Stimulated activated CD4-positive, alpha-beta T cell treated with anti-CD3 and anti-CD28 coated beads, Interleukin-4, amount 100 ng/mL, for 4 hours (primary cell): Measurements from ENCODE around the gene MAP2K5.

Experiments used
- DNase-seq, 2 experiments: peaks; one replicate each; pipeline ENCODE4 v3.0.0-alpha.2; 2020

The MAP2K5 gene

GRCh38 chr15:67521783-67522568, 20.5 kb upstream of the MAP2K5 start:
- DNase-seq: no peak

- DNase-seq: no peak
Observed at GRCh38 chr15:67523330-67523729, 19.2 kb upstream of the MAP2K5 start.

GRCh38 chr15:67524235-67524634, 18.3 kb upstream of the MAP2K5 start:
- no peak for DNase-seq

DNA sequence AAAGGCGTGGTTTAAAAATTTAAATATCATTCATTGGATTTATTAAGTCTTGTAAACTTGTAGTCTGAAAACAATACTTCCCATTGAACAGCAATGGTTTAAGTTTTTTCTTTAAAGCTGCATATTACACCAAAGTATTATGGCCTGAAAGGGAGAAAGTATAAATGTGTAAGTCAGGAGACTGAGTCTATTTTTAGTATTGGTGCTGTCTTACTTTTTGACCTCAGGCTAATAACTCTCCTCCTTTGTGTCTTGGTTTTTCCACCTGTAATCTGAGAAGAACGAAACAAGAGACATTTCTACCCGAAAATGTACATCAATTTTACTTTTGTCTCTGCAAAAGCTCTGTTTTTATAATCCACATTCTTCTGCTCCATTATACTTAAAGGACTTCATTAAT, 14.0 kb upstream of the MAP2K5 start:
- DNase-seq: no peak

DNA sequence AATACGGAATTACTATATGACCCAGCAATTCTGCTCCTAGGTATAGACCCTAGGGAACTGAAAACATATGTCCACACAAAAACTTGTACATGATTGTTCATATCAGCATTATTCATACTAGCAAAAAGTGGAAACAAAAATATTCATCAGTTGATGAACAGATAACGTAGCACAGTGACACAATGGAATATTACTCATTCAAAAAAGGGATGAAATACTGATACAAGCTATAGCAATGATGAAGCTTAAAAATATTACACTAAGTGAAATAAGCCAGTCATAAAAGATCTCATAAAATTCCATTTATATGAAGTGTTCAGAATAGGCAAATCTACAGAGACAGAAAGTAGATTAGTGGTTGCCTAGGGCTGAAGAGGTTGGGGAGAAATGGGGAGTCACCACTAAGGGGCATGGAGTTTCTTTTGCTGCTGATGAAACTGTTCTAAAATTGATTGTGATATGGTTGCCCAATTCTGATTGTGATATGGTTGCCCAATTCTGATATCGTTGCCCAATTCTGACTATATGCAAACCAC, 11.1 kb upstream of the MAP2K5 start:
- no peak for DNase-seq

- DNase-seq: no peak
Observed at GRCh38 chr15:67533873-67534272, 8.6 kb upstream of the MAP2K5 start.

DNA sequence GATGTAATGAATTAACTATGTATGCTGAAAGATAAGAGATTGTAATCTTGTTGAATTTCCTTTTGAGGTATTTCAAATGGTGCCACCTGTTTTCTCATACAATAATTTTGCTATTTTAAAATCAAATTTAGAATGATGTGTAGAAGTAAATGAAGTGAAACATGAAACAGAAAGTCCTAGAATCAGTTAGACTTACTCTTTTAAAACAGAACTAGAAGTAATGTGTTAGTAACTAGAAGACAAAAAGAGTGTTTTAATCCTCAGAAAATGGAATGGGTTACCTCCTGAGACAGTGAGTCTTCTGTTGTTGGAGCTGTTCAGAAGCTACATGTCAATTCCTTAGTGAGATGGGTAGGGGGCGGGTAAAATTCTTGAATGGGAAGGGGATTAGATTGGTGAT, 8.1 kb upstream of the MAP2K5 start:
- DNase-seq: no peak

GRCh38 chr15:67537771-67538170, 4.7 kb upstream of the MAP2K5 start:
- no peak for DNase-seq

GRCh38 chr15:67543348-67543718, 830 bp downstream of the MAP2K5 start:
- no peak for DNase-seq

DNA sequence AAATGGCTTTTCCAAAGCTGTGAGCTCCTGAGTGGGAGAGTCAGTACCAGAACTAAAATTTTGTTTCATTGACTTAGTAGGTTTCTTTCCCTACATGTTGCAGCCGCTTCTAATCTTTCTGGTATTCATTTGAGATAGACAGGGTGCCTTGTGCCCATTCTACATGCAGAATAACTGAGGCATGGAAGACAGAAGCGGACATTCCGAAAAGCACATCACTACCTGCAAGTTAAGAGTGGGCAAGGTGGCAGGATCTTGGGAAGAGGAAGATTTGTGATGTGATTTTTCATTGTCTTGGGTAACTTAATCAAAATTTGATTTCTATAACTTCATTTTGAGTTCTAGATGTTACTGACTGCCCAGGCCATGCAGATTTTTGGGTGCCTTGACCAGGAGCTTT, 2.0 kb downstream of the MAP2K5 start:
- DNase-seq: no peak

- no peak for DNase-seq
Observed at GRCh38 chr15:67545864-67546263, 3.4 kb downstream of the MAP2K5 start.

DNA sequence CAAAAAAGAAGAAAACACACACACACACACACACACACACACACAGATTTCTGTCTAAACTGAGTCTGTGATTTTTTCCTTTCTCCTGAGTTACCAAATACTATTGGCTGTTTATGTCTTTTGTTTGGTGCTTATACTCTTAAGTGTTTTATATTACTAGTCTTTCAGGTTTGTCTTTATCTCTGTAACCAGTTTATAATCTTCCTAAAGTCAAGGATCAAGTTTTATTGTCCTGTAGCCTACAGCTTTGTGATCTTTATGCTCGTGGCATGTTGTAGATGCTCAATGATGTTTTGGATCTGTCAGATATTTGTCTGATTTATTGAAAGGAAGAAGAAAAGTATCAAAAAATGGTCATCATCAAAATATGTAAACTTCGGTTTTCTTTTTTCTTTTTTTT, 4.6 kb downstream of the MAP2K5 start:
- no peak for DNase-seq

GRCh38 chr15:67547836-67548235, 5.3 kb downstream of the MAP2K5 start:
- DNase-seq: no peak

DNA sequence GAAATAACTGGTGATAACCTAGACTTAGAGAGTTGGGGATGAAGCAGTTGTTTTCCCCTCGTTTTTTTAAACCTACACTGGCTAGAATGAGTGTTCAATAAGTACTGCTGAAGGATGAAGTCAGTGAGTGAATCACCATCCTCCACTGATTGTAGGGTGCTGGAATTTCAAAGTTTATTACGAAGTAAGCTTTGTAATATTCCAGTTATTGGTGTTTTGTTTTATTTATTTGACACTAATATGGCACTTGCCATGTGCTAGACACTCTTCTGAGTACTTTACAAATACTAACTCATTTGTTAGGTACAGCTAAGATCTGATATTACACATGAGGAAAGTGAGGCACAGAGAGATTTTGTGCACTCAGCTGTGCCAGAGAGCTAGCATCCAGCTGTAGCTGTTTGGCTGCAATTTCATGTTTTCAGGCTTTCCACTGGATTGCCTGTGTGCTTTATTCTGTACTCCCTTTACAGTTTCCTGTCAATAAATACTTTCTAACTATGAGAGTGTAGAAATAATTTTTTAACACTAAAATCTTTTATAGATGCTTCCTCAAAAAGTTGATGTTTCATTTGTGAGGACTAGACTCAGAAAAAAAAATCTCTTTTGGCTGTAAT, 5.8 kb downstream of the MAP2K5 start:
- no peak for DNase-seq

DNA sequence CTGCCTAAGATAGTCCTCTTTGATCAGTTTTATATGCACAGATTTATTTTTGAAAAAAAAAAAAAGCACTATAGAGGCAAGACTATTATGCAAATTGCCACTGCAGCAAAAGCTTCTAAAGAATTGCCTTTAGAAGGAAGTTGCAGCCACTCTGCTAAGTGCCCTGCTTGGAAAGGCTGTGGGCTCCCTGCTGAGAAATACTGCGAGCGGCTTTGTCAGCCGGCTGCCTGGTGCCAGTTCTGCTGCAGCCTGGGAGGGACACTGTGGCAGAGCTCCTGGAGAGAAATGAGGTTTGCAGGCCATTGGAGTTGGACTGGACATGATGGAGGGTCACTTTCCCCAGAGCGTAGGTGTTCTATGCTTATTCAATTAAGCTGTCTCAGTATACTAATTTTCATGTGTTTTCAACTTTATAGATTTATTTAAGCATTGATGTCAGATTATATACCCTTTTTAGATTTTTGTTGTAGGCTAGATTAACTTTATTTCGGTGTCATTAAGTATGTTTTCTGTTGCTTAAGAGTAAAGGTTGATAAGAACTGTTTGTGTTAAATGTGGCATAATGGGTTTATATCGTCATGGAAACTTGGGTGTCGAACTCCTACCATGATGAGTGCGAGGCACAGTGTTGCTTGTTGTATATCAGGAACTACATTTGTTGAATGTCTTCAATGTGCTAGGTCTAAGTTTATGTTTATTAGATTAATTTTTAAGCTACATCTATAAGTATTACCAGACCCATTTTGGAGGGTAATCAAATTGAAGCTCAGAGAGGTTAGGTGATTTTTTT, 6.6 kb downstream of the MAP2K5 start:
- no peak for DNase-seq

DNA sequence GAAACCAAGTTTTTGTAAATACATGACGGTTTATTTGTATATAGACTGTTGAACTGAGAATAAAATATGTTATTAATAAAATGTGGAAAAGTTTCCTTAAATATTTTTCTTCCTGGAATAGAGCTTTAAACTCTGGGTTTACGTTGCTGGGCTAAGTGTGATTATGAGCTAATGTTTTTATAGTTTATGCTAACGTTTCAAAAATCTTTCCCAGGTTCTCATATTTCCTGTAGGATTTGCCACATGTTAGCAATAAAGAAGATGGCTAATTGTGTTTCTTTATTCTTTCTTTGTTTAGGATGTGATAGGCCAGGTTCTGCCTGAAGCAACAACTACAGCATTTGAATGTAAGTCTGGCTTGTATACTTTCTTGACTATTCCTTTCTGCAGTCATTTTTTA, 7.2 kb downstream of the MAP2K5 start:
- DNase-seq: no peak

DNA sequence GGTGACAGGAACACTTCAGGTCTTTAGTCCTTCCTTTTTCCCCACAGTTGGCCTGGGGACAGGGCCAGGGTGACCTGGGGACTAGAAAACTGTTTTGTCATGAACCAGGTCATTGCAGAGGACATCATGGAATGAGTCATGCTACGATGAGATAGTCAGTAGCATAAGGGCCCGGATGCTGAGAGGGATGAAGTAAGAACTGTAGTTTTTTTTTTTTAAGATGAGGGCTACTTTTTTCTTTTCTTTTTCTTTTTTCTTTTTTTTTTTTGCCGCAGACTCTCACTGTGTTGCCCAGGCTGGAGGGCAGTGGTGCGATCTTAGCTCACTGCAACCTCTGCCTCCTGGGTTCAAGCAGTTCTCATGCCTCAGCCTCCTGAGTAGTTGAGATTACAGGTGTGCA, 8.0 kb downstream of the MAP2K5 start:
- DNase-seq: no peak

DNA sequence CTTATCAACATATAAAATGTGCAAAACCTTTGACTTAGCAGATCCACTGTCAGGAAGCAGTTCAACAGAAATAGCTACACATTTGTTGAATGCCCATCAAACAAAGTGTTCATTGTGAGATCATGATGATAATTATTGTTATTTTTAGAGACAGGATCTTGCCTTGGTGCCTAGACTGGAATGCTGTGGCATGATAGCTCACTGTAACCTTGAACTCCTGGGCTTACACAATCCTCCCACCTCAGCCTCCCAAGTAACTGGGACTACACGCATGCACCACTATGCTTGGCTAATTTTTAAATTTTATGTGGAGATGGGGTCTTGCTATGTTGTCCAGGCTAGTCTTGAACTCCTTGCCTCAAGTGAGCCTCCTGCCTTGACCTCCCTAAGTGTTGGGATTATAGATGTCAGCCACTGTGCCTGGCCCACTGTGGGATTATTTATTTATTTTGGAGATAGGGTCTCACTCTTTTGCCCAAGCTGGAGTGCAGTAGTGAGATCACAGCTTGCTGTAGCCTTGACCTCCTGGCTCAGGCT, 8.8 kb downstream of the MAP2K5 start:
- no peak for DNase-seq

DNA sequence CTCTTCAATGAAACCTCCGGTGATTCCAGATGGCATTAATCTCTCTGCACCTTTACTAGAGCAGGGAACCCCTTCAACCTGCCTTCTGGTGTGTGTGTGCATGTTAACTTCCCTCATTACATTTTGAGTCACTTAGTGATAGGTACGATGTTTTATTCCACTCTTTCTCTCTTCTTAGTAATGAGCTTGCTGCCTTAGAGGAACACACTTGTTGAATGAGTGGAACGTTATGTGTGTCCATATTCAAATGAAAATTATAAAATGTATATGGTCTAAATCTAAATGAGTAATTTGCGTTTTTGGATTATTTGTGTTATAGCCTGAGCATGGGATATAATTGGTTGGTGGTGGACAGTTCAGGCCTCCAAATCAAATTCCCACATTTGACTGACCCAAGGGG, 12.1 kb downstream of the MAP2K5 start:
- DNase-seq: no peak

DNA sequence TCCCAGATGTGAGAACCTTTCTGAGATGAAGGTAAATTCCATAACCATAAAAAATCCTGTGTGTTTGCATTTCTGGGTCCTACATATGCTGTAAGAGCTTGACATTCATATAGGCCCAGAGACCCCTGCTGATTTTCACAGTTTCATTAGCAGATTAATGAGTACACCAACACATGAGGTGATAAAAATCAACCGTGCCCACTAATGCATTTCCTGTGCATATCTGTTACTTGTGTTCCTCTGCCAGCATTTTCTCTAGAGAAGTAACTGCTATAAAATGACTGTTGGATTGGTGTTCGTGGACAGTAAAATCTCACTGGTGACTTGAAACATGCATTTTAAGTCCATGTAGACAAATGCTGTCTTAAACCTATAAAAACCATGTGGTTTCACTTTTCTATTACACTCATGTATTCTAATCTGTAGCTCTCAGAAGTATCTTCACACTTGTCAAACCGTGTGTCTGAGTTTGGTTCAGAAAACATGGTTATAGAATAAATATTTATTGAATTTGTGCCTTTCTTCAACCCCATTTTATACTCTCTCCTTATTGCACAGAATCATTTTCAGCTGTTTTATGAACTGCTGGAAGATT, 14.6 kb downstream of the MAP2K5 start:
- no peak for DNase-seq

DNA sequence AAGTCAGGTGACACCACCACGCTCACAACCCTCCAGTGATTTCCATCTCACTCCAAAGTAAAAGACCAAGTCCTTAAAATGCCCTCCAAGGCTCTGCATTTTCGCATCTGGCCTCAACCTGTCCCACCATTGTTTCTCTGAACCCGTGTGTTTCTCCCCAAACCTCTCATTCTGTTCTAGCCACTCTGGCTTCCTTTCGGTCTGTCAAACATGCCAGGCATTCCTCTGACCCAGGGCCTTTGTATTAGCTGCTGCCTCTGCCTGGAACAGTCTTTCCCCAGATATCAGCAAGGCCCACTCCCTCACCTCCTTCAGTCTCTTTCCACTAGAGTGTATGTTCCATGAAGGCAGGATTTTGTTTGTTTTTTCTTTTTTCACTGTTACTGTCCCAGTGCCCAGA, 16.0 kb downstream of the MAP2K5 start:
- no peak for DNase-seq

DNA sequence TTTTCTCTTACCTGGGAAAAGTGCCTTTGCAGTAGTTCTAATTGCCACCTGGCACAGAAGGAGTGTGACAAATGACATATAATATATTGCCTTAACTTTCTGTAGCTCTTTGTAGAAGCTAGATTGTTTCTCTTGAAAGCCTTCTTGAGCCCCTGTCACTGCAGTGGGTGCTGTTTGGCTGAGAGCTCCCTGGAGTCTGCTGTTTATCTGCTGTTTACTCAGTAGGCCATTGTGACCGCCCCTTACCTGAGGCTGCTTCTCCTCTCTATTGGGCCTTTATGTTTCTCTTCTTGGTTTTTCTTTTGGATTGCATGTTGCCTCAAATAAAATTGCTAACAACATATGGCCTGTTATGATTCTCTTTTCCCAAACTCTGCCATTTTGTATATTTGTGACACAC, 16.7 kb downstream of the MAP2K5 start:
- DNase-seq: no peak

DNA sequence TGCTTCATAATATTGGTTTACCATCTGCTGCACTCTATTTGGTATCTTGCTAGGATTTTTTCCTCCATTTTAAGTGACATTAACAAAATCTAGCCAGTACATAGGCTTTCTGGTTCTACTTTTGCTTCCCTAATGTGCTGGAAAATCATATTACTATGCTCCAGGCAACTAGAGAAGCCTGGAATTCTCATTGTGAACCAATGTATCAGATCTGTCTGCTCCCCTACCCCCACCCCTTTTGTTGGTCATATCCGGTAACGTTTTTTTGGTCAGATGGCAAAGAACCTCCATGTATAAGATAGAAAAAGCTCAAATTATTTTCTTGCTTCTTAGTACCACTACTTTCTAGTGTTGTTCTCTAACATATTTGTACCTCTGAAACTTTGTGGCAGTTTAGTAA, 17.1 kb downstream of the MAP2K5 start:
- DNase-seq: no peak
